HG02870 (cell line): ENCODE results near the gene CNTNAP2.

Experiments used
- ATAC-seq: cut with Tn5 transposase; IDR thresholded peaks from one replicate; pipeline ENCODE4 v1.9.1; 2021; ENCODE audit warnings: mild to moderate bottlenecking, moderate library complexity; ENCODE audit not compliant: unreplicated experiment

Gene CNTNAP2

GRCh38 chr7:147869456-147869855 is 1752.9 kb downstream of the CNTNAP2 start:
- ATAC-seq = no peak

GRCh38 chr7:147878912-147879661 is 1762.5 kb downstream of the CNTNAP2 start:
- ATAC-seq = no peak

- no peak for ATAC-seq
Observed at GRCh38 chr7:147885869-147886268, 1769.3 kb downstream of the CNTNAP2 start.

- ATAC-seq = no peak
Observed at GRCh38 chr7:147894271-147894670, 1777.7 kb downstream of the CNTNAP2 start.

- ATAC-seq = no peak
Observed at GRCh38 chr7:147896121-147896520, 1779.5 kb downstream of the CNTNAP2 start.

GRCh38 chr7:147903536-147904218 is 1787.1 kb downstream of the CNTNAP2 start:
- ATAC-seq = no peak

- no peak for ATAC-seq
Observed at GRCh38 chr7:147904219-147904576, 1787.6 kb downstream of the CNTNAP2 start.

- ATAC-seq = no peak
Observed at GRCh38 chr7:147909431-147910148, 1793.0 kb downstream of the CNTNAP2 start.

GRCh38 chr7:147911201-147911601 is 1794.6 kb downstream of the CNTNAP2 start:
- ATAC-seq = no peak

GRCh38 chr7:147912291-147912690 is 1795.7 kb downstream of the CNTNAP2 start:
- ATAC-seq = no peak

- no peak for ATAC-seq
Observed at GRCh38 chr7:147912946-147913638, 1796.5 kb downstream of the CNTNAP2 start.

- ATAC-seq = no peak
Observed at GRCh38 chr7:147915781-147916180, 1799.2 kb downstream of the CNTNAP2 start.

GRCh38 chr7:147916573-147916972 is 1800.0 kb downstream of the CNTNAP2 start:
- ATAC-seq = no peak

- ATAC-seq = no peak
Observed at GRCh38 chr7:147923841-147924240, 1807.2 kb downstream of the CNTNAP2 start.

- ATAC-seq = no peak
Observed at GRCh38 chr7:147937428-147937827, 1820.8 kb downstream of the CNTNAP2 start.

GRCh38 chr7:147941381-147941780 is 1824.8 kb downstream of the CNTNAP2 start:
- no peak for ATAC-seq

GRCh38 chr7:147944321-147944720 is 1827.7 kb downstream of the CNTNAP2 start:
- no peak for ATAC-seq

- no peak for ATAC-seq
Observed at GRCh38 chr7:147952918-147953317, 1836.3 kb downstream of the CNTNAP2 start.

GRCh38 chr7:147968046-147968610 is 1851.5 kb downstream of the CNTNAP2 start:
- ATAC-seq = no peak

GRCh38 chr7:147971606-147972110 is 1855.1 kb downstream of the CNTNAP2 start:
- ATAC-seq = no peak

GRCh38 chr7:147978201-147978600 is 1861.6 kb downstream of the CNTNAP2 start:
- ATAC-seq = no peak
